Neural crest cell (in vitro differentiated cells): Measurements from ENCODE around the gene DHX16. TPM values are rescaled to one million over a fixed set of nuclear protein-coding genes. Genes with fewer than 3 reads are reported as not detected.

ENCODE experiments used
- DNase-seq: peaks from one replicate; pipeline ENCODE4 v3.0.0; 2021; ENCODE audit warnings: low read depth, mixed read lengths, low spot score
- H3K27ac Mint-ChIP-seq: one replicate; pipeline ENCODE4 v1.8.0; 2021; ENCODE audit warnings: mild to moderate bottlenecking, mixed read lengths; ENCODE audit not compliant: unreplicated experiment
- H3K27me3 Mint-ChIP-seq: 2 replicates; pipeline ENCODE4 v1.8.0; 2021; ENCODE audit warnings: low read depth, mild to moderate bottlenecking, mixed read lengths
- H3K36me3 Mint-ChIP-seq: 2 replicates; pipeline ENCODE4 v1.8.0; 2021; ENCODE audit warnings: low read depth, mild to moderate bottlenecking, mixed read lengths
- H3K4me1 Mint-ChIP-seq: 2 replicates; pipeline ENCODE4 v1.8.0; 2021; ENCODE audit warnings: mixed read lengths
- H3K4me3 Mint-ChIP-seq: one replicate; pipeline ENCODE4 v1.8.0; 2021; ENCODE audit warnings: mild to moderate bottlenecking, mixed read lengths
- H3K9me3 Mint-ChIP-seq: 2 replicates; pipeline ENCODE4 v1.8.0; 2021; ENCODE audit warnings: mixed read lengths
- CTCF ChIP-seq: fragments of 200-600 bp; sonication (generic); conservative IDR thresholded peaks from 2 replicates; pipeline ENCODE4 v1.5.0; 2021; ENCODE audit warnings: antibody characterized with exemption, mild to moderate bottlenecking
- total RNA-seq: library from RNA; stranded (reverse); gene quantifications from 2 replicates; pipeline ENCODE4 v1.2.1, GENCODE V29; 2021

The DHX16 gene
- total RNA-seq, 1 donor from 2014 or later: 30.3 TPM

GRCh38 chr6:30612213-30612612 lies 60.6 kb downstream of the DHX16 start:
- Mint-ChIP-seq H3K9me3 (peaks cover 2% of the 10 kb centered on the region), H3K4me3 (peak overlapping the region; percentile 32), H3K36me3 (peaks cover 47% of the 10 kb centered on the region), H3K4me1 (peaks cover 64% of the 10 kb centered on the region), H3K27ac (no peak overlapping the region), H3K27me3 (peaks cover 28% of the 10 kb centered on the region)
- TF ChIP-seq CTCF: peak; percentile 48
- no peak for DNase-seq

GRCh38 chr6:30611856-30612194 lies 61.0 kb downstream of the DHX16 start:
- H3K27me3 Mint-ChIP-seq: peaks cover 24% of the 10 kb centered on the region
- no peaks in the 10 kb centered on the region for H3K9me3 Mint-ChIP-seq
- H3K4me3 Mint-ChIP-seq: peak overlapping the region; percentile 32
- H3K4me1 Mint-ChIP-seq: peaks cover 60% of the 10 kb centered on the region
- no peak for DNase-seq
- no peak overlapping the region for H3K27ac Mint-ChIP-seq
- no peak for TF ChIP-seq CTCF
- peaks cover 43% of the 10 kb centered on the region for H3K36me3 Mint-ChIP-seq

- Mint-ChIP-seq H3K36me3 (peaks cover 43% of the 10 kb centered on the region), H3K27ac (no peak overlapping the region), H3K9me3 (no peaks in the 10 kb centered on the region), H3K4me1 (peaks cover 60% of the 10 kb centered on the region), H3K4me3 (peak overlapping the region; percentile 32), H3K27me3 (peaks cover 24% of the 10 kb centered on the region)
- no peak for DNase-seq
- no peak for TF ChIP-seq CTCF
Observed at GRCh38 chr6:30611150-30611855, 61.5 kb downstream of the DHX16 start.

GRCh38 chr6:30610065-30610464 lies 62.7 kb downstream of the DHX16 start:
- DNase-seq: no peak
- H3K36me3 Mint-ChIP-seq: peaks cover 39% of the 10 kb centered on the region
- H3K4me1 Mint-ChIP-seq: peaks cover 48% of the 10 kb centered on the region
- H3K27me3 Mint-ChIP-seq: peaks cover 13% of the 10 kb centered on the region
- no peaks in the 10 kb centered on the region for H3K9me3 Mint-ChIP-seq
- peak overlapping the region; percentile 29 for H3K4me3 Mint-ChIP-seq
- no peak for TF ChIP-seq CTCF
- H3K27ac Mint-ChIP-seq: no peak overlapping the region

- Mint-ChIP-seq H3K4me3 (peak overlapping the region; percentile 50), H3K4me1 (peaks cover 5% of the 10 kb centered on the region), H3K9me3 (no peaks in the 10 kb centered on the region), H3K36me3 (peaks cover 52% of the 10 kb centered on the region), H3K27ac (no peak overlapping the region), H3K27me3 (peaks cover 6% of the 10 kb centered on the region)
- DNase-seq: no peak
- TF ChIP-seq CTCF: no peak
Observed at GRCh38 chr6:30603961-30604360, 68.8 kb downstream of the DHX16 start.

Other genes starting within 250 kb of the DHX16 start
- 13.4 and 14.2 TPM in 2 replicates for gene HLA-E, start 183.5 kb downstream of the DHX16 start, total RNA-seq
- 71.0 and 71.6 TPM in 2 replicates for gene GNL1, start 116.5 kb downstream of the DHX16 start, total RNA-seq
- gene PRR3, start 115.7 kb downstream of the DHX16 start, total RNA-seq: 41.4 and 41.5 TPM in 2 replicates
- 93.7 and 98.2 TPM in 2 replicates for gene ABCF1, start 101.6 kb downstream of the DHX16 start, total RNA-seq
- gene PPP1R10, start 55.8 kb downstream of the DHX16 start, total RNA-seq: 138 and 145 TPM in 2 replicates
- 36.7 and 39.3 TPM in 2 replicates for gene MRPS18B, start 55.2 kb downstream of the DHX16 start, total RNA-seq
- gene ATAT1, start 46.1 kb downstream of the DHX16 start, total RNA-seq: 58.2 and 62.3 TPM in 2 replicates
- gene C6orf136, start 25.9 kb downstream of the DHX16 start, total RNA-seq: 15.4 and 17.4 TPM in 2 replicates
- gene PPP1R18, start 13.6 kb upstream of the DHX16 start, total RNA-seq: 71.0 and 71.1 TPM in 2 replicates
- 66.5 and 69.2 TPM in 2 replicates for gene NRM, start 18.0 kb upstream of the DHX16 start, total RNA-seq
- gene MDC1, start 44.3 kb upstream of the DHX16 start, total RNA-seq: 104 and 107 TPM in 2 replicates
- 1,986 and 2,086 TPM in 2 replicates for gene TUBB, start 47.3 kb upstream of the DHX16 start, total RNA-seq
- 100 and 106 TPM in 2 replicates for gene FLOT1, start 69.7 kb upstream of the DHX16 start, total RNA-seq
- gene IER3, start 71.5 kb upstream of the DHX16 start, total RNA-seq: 4.8 and 6.3 TPM in 2 replicates
- 160 and 178 TPM in 2 replicates for gene DDR1, start 211.5 kb upstream of the DHX16 start, total RNA-seq
- 72.6 and 78.5 TPM in 2 replicates for gene GTF2H4, start 235.2 kb upstream of the DHX16 start, total RNA-seq
- gene VARS2, start 241.2 kb upstream of the DHX16 start, total RNA-seq: 61.3 and 68.2 TPM in 2 replicates